Progenitor cell of endocrine pancreas (in vitro differentiated cells): ENCODE measurements around the gene SPATA3. TPM values are rescaled to one million over a fixed set of nuclear protein-coding genes. Genes with fewer than 3 reads are reported as not detected.
"Not testable (repeated sequence)": the region's sequence is repeated elsewhere in the genome, so short reads cannot be mapped to it uniquely, and the experiment has no call there.

Experiments
- DNase-seq: peaks from one replicate; pipeline ENCODE4 v3.0.0; 2021; ENCODE audit warnings: low spot score; ENCODE audit not compliant: unreplicated experiment
- H3K27ac Mint-ChIP-seq: 2 replicates; pipeline ENCODE4 v1.8.0; 2021; ENCODE audit warnings: mild to moderate bottlenecking, moderate library complexity, mixed read lengths
- H3K27me3 Mint-ChIP-seq: 2 replicates; pipeline ENCODE4 v1.8.0; 2021; ENCODE audit warnings: mixed read lengths
- H3K36me3 Mint-ChIP-seq: 2 replicates; pipeline ENCODE4 v1.8.0; 2022; ENCODE audit warnings: mixed read lengths; ENCODE audit not compliant: insufficient read depth
- H3K4me1 Mint-ChIP-seq: 2 replicates; pipeline ENCODE4 v1.8.0; 2021; ENCODE audit warnings: low read depth, mixed read lengths
- H3K4me3 Mint-ChIP-seq: 2 replicates; pipeline ENCODE4 v1.8.0; 2021; ENCODE audit warnings: low read depth, mild to moderate bottlenecking, moderate library complexity, mixed read lengths
- H3K9me3 Mint-ChIP-seq: 2 replicates; pipeline ENCODE4 v1.8.0; 2021; ENCODE audit warnings: low read depth, mixed read lengths
- CTCF ChIP-seq: fragments of 200-600 bp; sonication (generic); IDR thresholded peaks from one replicate; pipeline ENCODE4 v1.5.0; 2021; ENCODE audit warnings: antibody characterized with exemption, mild to moderate bottlenecking; ENCODE audit not compliant: unreplicated experiment
- total RNA-seq: library from RNA; stranded (reverse); gene quantifications from 2 replicates; pipeline ENCODE4 v1.2.1, GENCODE V29; 2021

SPATA3 gene
- total RNA-seq, 1 donor from 2014 or later, result not detected

DNA sequence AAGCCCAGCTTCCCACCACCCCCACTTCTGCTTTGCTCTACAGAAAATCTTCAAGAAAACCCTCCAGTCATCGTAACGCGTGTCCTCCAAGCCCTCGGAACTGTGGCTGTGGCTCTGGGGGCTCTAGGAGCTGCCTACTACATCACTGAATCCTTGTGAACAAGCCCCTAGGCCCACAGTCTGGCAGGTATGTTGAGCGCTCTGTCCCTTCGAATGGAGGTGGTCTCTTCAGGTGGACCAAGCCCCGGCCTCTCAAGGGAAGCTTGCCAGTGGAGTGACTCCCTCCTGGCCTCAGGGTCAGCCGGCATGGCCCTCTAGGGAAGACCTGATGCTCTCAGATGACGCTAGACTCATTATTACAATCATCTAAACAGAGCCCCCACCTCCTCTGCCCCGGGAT, 6.7 kb downstream of the SPATA3 start:
- DNase-seq, result no peak
- no peak overlapping the region for H3K4me3 Mint-ChIP-seq
- no peak for TF ChIP-seq CTCF
- H3K27ac Mint-ChIP-seq, result no peak overlapping the region
- peaks cover 10% of the 10 kb centered on the region for H3K4me1 Mint-ChIP-seq
- peaks cover 2% of the 10 kb centered on the region for H3K36me3 Mint-ChIP-seq
- H3K9me3 Mint-ChIP-seq, result peaks cover 10% of the 10 kb centered on the region
- peaks cover 42% of the 10 kb centered on the region for H3K27me3 Mint-ChIP-seq

DNA sequence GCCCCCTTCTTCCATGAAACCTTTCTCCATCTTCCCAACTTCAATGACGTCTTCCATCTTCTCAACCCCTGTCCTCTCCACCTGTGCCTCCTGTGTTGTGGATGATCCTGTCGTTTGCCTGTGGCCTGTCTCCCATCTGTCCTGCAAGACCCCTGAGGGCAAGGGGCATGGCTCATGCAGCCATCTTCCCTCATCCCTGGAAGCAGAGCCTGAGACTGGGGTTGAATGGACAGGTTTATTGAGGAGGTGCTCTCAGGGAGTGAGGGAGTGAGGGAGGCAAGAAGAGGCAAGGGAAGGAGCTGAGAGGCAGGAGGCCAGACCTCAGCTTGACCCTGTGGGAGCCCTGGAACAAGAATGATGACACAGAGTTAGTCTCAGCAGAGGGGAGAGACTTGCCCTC, 7.3 kb downstream of the SPATA3 start:
- H3K4me1 Mint-ChIP-seq, result peaks cover 11% of the 10 kb centered on the region
- no peak overlapping the region for H3K4me3 Mint-ChIP-seq
- H3K9me3 Mint-ChIP-seq, result peaks cover 10% of the 10 kb centered on the region
- peaks cover 42% of the 10 kb centered on the region for H3K27me3 Mint-ChIP-seq
- peaks cover 2% of the 10 kb centered on the region for H3K36me3 Mint-ChIP-seq
- no peak overlapping the region for H3K27ac Mint-ChIP-seq
- no peak for DNase-seq
- TF ChIP-seq CTCF, result no peak

GRCh38 chr2:231004930-231005329, 9.0 kb downstream of the SPATA3 start:
- not testable (repeated sequence) for DNase-seq, H3K27ac Mint-ChIP-seq, H3K36me3 Mint-ChIP-seq, H3K4me3 Mint-ChIP-seq
- peaks cover 10% of the 10 kb centered on the region for H3K9me3 Mint-ChIP-seq
- H3K27me3 Mint-ChIP-seq, result peaks cover 28% of the 10 kb centered on the region
- peaks cover 11% of the 10 kb centered on the region for H3K4me1 Mint-ChIP-seq

GRCh38 chr2:231007286-231008098, 11.6 kb downstream of the SPATA3 start:
- peak overlapping the region; percentile 70 for H3K27ac Mint-ChIP-seq
- no peak for DNase-seq
- no peak for TF ChIP-seq CTCF
- H3K4me3 Mint-ChIP-seq, result no peak overlapping the region
- peaks cover 2% of the 10 kb centered on the region for H3K36me3 Mint-ChIP-seq
- H3K4me1 Mint-ChIP-seq, result peaks cover 13% of the 10 kb centered on the region
- H3K27me3 Mint-ChIP-seq, result peaks cover 11% of the 10 kb centered on the region
- peaks cover 10% of the 10 kb centered on the region for H3K9me3 Mint-ChIP-seq

DNA sequence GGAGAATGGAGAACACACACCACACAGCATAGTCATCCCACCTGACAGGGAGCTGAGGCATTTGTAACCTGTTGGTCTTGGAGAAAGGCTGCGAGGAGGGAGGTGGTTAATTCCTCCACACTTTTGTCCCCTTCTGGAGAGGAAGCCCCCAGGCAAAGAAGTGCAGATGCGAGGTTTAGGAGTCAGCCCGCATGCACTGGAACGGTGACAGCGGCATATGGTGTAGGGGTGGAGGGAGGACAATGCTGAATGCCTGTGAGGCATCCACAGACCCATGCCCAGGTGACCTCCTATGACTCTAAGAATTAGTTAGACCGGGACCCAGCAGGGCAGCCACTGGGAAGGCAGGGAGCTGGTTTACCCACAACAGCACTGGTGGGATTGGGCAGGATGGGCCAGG, 12.2 kb downstream of the SPATA3 start:
- Mint-ChIP-seq H3K36me3 (peaks cover 2% of the 10 kb centered on the region), H3K9me3 (peaks cover 10% of the 10 kb centered on the region), H3K27me3 (peaks cover 11% of the 10 kb centered on the region), H3K4me1 (peaks cover 13% of the 10 kb centered on the region), H3K27ac (no peak overlapping the region), H3K4me3 (no peak overlapping the region)
- TF ChIP-seq CTCF, result no peak
- DNase-seq, result no peak
